AG09319 (cell line): Measurements from ENCODE around the gene LBP.
"Not testable (repeated sequence)": the region's sequence is repeated elsewhere in the genome, so short reads cannot be mapped to it uniquely, and the experiment has no call there.

Source experiments
- DNase-seq: peaks from one replicate; pipeline ENCODE4 v3.0.0-alpha.2; 2010; ENCODE audit warnings: low read depth; ENCODE audit errors: extremely low read depth
- TF ChIP-seq, protein P1 (sequence below): IDR thresholded peaks from 2 replicates; pipeline ENCODE4 v1.5.1; 2011; ENCODE audit warnings: low read depth, mild to moderate bottlenecking, inconsistent platforms, low read length, moderate library complexity

Gene LBP

DNA sequence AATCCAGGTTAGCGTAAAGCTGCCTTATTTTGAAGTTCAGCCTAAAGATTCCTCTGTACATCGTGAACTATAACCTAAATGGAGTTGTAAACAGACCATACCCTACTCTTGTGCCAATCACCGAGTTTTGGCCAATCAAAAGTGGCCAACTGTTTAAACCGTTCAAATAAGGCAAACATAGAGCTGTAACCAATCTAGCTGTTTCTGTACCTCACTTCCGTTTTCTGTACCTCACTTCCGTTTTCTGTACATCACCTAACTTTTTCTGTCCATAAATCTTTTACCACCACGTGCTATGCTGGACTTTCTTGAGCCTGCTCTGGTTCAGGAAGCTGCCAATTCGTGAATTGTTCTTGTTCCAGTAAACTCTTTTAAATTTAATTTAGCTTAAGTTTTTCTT lies 39.7 kb downstream of the LBP start:
- no peak for DNase-seq
- TF ChIP-seq, protein P1, sequence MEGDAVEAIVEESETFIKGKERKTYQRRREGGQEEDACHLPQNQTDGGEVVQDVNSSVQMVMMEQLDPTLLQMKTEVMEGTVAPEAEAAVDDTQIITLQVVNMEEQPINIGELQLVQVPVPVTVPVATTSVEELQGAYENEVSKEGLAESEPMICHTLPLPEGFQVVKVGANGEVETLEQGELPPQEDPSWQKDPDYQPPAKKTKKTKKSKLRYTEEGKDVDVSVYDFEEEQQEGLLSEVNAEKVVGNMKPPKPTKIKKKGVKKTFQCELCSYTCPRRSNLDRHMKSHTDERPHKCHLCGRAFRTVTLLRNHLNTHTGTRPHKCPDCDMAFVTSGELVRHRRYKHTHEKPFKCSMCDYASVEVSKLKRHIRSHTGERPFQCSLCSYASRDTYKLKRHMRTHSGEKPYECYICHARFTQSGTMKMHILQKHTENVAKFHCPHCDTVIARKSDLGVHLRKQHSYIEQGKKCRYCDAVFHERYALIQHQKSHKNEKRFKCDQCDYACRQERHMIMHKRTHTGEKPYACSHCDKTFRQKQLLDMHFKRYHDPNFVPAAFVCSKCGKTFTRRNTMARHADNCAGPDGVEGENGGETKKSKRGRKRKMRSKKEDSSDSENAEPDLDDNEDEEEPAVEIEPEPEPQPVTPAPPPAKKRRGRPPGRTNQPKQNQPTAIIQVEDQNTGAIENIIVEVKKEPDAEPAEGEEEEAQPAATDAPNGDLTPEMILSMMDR = no peak

GRCh38 chr20:38386851-38387250 lies 40.6 kb downstream of the LBP start:
- no peak for DNase-seq
- TF ChIP-seq, protein P1 = no peak

DNA sequence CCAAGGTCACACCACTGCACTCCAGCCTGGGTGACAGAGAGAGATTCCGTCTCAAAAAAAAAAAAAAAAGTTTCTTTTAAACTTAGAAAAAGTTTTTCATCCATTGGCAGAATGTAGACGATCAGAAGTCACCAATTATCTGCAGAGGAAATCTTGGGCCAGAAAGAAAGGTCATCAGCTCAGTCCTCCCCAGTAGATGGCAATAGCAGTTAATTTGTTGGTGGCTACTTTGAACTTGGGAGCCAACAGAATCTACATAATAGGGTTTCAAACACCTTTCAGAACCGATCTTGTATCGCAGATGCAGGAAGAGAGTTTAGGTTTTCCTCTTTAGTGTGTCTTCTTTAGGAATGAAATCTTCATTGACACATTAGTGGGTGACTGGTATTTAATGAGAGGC lies 41.7 kb downstream of the LBP start:
- no peak for DNase-seq
- TF ChIP-seq, protein P1 = peak; percentile 2

GRCh38 chr20:38392356-38392755 lies 46.1 kb downstream of the LBP start:
- DNase-seq = no peak
- TF ChIP-seq, protein P1 = no peak

DNA sequence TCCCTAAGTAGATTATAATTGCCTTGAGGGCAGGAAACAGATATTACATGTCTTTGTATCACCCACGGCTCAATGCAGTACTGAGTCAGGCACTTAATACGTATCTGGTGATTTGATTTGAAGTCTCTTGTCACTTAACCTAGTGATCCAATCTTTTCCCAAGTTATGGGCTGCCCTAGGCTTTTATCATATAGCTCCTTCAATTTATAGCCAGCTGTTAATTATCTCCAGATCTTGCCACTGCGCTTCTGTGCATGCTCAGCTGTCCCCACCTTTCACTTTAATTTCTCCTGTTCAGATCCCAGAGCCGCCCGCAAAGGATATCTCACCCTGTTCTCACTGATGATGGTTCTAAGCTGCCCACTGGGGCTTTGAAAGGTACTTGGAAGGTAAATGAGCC lies 47.0 kb downstream of the LBP start:
- TF ChIP-seq, protein P1 = no peak
- DNase-seq = no peak

DNA sequence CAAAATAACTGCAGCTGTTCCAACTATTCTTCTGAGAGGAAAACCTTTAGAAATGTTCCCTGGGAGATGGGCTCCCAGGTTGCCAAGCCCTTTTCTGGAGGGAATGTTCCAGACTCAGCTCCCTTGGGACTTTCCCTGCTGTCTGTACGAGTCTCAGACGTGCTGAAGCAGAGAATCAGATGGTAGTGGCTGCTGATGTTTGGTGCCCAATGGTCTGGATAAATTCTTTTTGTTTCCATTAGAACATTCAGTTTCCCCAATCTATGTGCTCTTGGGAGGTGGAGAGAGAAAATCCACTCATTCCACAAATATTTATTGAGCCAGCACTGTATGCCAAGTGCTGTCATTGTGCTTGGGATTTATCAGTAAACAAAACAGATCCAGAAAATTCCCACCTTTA lies 48.9 kb downstream of the LBP start:
- TF ChIP-seq, protein P1 = no peak
- DNase-seq = no peak

DNA sequence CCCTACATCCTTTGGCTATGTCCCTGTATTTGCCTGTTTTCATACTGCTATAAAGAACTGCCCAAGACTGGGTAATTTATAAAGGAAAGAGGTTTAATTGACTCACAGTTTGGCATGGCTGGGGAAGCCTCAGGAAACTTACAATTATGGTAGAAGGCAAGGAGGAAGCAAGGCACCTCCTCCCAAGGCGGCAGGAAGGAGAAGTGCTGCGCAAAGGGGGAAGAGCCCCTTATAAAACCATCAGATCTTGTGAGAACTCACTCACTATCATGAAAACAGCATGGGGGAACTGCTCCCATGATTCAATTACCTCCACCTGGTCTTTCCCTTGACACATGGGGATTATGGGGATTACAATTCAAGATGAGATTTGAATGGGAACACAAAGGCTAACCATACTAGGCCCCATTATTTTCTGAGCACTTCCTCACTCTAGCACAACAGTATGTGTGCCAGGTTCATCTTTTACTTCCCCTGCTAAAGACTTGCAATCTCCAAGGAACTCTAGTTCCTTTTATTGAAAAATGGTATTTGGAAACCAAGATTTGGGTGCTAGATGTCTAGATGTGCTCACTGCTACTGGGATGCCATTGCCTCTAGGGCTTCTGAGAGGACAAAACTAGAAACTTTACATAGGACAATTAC lies 49.6 kb downstream of the LBP start:
- DNase-seq = not testable (repeated sequence)

- no peak for DNase-seq
Measured at GRCh38 chr20:38402089-38402488, 55.8 kb downstream of the LBP start.

More at GRCh38 chr20:38402089-38402488, 55.8 kb downstream of the LBP start:
- TF ChIP-seq, protein P1 = no peak
